ENCODE results near the gene RC3H2.
"Not testable (repeated sequence)": the region's sequence is repeated elsewhere in the genome, so short reads cannot be mapped to it uniquely, and the experiment has no call there.

Gene RC3H2

DNA sequence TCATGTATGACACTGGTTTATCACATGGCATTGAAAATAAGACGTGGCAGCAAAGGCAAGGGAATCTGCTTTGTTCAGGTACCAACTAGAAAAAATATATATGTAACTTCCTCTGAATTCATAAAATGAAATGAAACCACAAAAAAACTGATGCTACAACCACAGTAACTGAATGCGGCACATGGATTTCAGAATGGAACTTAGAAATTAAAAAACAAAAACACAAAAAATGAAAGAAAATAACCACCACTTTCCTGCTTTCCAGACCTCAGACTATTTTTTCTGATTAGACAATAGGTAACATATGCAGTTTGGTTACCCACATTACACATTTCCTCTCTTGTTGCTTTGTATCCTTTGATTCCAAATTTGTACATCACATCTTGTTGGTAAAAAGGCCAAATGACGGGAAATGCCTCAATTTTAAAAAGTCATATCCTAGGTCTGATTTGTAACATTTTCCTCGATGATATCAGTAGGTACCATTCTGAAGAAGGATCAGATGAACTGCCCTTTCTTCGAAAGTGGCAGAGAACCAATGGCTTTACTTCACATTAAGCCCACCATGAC lies 58.7 kb downstream of the RC3H2 start:
- no peak for DNase-seq (ENCODE audit: low read depth)

DNA sequence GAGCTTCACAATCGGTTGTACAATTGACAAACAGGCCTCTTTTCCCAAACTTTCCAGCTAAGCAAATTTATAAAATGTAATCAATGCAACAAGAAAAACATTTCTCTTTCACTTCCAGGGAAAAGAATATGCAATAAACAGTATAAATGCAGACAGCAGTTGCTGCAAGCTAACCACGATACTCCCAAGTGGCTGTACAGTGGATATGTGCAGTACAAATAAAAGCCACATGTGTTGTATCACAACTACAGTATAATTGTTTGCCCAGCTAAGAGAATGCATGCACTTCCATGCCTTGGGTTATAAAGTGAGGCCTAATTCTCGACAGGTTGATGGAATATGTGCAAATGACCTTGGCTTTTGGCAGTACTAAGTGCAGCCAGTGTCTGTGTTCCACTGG lies 60.0 kb downstream of the RC3H2 start:
- no peak for DNase-seq (ENCODE audit: low read depth)

DNA sequence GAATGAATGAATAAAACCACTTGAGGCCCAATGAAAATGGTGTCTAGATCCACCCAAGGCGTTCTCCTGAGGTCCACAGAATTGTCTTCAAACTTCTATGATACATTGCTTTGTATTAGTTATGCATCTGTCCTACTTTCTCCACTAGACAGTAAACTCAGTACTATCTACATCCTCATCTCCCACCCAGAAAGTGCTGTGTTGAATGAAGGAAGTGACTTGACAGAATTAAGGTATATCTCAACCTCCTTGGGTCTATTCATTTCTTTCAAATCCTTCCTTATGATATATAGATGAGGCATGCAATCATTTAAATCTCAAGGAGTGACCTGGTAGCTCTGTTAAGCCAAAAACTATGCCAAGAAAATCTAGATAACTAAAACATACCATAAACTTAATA lies 61.0 kb downstream of the RC3H2 start:
- no peak for DNase-seq (ENCODE audit: low read depth)

DNA sequence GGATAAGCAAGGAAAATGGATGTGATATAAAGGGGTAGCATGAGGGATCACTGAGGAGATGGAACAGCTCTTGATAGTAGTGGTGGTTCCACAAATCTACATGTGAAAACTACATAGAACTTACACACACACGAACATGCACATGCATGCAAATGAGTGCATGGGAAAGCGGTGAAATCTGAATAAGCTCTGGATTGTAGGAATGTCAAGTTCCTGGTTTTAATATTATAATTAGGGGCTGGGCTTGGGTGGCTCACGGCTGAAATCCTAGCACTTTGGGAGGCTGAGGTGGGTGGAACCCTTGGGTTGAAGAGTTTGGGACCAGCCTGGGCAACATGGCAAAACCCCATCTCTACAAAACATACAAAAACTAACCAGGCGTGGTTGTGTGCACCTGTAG lies 63.7 kb downstream of the RC3H2 start:
- DNase-seq (ENCODE audit: low read depth), result no peak

DNA sequence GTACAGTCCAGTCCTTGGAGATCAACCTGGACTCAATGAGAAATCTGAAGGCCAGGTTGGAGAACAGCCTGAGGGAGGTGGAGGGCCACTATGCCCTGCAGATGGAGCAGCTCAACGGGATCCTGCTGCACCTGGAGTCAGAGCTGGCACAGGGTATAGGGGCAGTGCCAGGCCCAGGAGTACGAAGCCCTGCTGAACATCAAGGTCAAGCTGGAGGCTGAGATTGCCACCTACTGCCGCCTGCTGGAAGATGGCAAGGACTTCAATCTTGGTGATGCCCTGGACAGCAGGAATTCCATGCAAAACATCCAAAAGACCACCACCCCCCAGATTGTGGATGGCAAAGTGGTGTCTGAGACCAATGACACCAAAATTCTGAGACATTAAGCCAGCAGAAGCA lies 66.7 kb downstream of the RC3H2 start:
- not testable (repeated sequence) for DNase-seq (ENCODE audit: low read depth)

DNA sequence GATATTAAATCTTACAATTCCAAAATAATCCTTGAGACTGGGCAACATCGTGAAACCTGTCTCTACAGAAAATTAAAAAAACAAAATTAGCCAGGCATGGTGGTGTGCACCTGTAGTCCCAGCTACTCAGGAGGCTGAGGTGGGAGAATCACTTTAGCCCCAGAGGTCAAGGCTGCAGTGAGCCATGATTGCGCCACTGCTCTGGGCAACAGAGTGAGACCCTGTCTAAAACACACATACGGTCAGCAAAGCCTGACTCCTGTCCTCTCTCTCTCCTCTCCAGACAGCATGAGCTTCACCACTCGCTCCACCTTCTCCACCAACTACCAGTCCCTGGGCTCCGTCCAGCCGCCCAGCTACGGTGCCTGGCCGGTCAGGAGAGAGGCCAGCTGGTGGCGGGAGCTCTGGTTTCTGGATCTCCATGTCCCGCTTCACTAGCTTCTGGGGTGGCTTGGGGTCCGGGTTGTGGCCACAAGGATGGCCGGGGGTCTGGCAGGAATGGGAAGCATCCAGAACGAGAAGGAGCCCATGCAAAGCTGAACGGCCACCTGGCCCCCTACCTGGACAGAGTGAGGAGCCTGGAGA lies 67.8 kb downstream of the RC3H2 start:
- DNase-seq (ENCODE audit: low read depth), result no peak

DNA sequence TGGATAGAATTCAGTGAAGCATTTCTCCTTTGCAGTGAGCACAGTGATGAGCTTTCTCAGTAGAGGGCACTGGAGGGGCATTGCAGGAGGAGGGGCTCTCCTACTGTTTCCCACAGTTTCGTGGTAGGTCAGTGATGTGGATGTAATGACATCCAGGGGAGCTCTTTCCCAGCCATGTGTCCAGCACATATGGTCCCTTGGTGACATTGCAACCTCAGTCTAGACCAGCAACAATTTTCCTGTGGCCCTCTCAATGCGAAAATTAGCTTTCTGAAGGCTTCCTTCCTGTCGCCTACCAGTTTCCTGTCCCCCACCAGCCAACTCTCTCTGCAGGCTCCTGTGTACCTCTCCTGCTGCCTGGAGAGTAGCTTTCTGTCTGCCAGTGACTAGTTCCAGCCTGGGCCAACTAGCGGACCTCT lies 69.8 kb downstream of the RC3H2 start:
- DNase-seq (ENCODE audit: low read depth), result no peak

DNA sequence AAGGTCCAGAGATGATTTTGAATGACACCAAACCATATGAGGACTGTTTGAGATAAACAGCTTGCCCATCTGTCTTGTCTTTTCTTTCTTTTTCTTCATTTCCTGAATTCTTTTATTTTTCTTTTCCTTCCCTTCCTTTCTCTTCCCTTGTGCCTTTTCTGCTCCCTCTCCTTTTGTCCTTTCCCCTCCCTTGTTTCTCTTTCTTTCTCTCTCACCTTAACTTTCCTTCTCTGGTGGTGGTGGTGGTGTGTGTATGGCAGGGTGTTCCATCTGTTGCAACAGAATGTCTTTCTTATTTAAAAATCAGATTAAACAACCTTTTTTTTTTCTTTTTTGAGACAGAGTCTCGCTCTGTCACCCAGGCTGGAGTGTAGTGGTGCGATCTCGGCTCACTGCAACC lies 73.0 kb downstream of the RC3H2 start:
- no peak for DNase-seq (ENCODE audit: low read depth)

DNA sequence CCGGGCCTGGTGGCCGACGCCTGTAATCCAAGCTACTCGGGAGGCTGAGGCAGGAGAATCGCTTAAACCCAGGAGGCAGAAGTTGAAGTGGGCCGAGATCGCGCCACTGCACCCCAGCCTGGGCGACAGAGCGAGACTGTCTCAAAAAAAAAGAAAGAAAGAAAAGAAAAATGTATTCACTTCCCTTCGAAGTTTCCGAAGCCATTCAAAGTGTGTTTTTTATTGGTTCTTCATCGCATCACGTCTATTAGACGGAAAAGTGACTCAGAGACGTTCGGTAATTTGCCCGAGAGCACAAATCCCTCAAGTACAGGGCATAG lies 76.2 kb downstream of the RC3H2 start:
- DNase-seq (ENCODE audit: low read depth), result not testable (repeated sequence)

DNA sequence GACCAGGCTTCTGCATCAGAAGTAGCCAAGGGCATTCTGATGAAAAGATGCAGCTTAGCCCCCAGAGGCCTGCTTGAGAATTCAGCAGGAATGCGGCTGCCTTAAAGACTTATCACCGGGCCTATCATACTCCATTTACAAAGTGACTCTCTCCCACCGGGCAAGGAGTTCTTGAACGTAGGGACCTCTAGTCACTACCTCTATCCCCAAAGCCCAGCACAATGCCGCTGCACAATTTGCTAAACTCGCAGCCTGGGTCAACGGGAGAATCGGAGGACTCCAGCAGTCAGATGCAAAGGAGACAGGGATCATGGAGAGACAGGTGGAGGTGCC lies 77.4 kb downstream of the RC3H2 start:
- no peak for DNase-seq (ENCODE audit: low read depth)

DNA sequence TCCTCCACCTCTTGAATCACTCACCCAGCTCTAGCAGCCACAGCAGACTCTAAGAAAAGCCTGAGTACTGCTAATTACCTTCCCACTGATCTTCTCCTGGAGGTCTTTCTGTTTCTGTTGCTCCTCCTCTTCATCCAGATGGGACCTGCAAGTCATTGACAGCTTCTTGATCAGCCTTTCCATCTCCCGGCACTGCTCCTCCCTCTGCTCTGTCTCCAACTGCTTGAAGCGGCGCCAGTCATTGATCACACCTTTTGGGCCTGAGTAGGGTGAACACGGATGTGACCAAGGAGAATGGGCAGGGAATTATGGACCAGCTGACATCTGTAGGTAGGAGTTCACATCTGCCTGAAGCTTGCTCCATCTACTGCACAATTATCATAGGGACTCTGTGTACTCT lies 82.2 kb downstream of the RC3H2 start:
- no peak for DNase-seq (ENCODE audit: low read depth)

DNA sequence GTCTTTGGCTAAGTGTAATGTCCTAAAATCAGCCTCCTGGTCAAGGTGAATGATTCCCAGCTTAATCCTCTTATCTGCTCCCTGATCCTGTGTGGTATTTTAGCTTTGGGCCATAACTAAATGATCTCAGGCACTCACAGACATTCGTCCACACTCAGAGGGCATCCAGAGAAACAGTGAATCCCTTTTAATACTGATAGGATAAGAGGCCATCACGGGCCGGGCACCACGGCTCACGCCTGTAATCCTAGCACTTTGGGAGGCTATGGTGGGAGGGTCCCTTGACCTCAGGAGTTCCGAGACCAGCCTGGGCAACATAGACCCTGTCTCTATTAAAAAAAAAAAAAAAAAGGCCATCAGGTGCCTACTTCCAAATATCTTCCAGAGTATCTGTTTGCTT lies 83.1 kb downstream of the RC3H2 start:
- DNase-seq (ENCODE audit: low read depth), result no peak

DNA sequence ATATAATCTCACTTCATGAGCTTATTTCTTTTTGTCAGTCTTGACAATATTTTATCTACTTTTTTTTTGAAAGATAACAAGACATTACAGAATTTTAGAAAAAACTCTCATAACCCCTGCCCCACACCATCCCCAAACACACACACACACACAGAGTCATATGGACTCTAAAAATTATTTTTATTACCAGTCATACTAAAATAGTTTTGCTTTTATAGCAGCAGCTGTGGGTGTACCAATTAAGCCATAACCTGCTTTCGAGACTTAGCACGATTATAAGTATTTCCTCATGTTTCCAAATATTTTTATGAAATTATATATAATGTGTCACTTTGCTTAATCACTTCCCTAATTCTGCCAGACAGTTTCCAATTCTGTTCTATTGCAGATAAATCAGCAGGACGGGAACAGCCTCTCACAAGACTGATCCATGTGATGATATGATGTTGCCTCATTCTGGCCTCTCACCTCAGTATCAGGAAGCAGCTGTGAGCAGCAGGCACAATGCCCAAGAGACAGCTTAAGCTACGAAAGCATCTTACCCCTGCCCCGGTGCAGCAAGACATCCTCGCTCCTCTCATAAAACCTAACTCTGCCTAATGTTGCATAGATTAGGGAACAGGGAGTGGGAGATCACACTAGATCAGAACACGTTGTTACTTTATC lies 83.7 kb downstream of the RC3H2 start:
- no peak for DNase-seq (ENCODE audit: low read depth)

DNA sequence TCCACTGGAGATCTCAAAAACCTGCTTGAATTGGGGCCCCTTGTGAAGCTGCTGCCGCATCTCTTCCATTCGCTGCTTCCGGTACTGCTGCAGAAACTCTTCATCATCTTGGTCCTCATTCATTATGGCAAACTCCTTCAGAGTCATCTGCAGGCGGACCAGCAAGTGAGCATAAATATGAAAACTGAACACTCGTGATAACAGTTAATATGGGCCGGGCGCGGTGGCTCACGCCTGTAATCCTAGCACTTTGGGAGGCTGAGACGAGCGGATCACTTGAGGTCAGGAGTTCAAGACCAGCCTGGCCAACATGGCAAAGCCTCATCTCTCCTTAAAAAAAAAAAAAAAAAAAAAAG lies 84.7 kb downstream of the RC3H2 start:
- DNase-seq (ENCODE audit: low read depth), result no peak

DNA sequence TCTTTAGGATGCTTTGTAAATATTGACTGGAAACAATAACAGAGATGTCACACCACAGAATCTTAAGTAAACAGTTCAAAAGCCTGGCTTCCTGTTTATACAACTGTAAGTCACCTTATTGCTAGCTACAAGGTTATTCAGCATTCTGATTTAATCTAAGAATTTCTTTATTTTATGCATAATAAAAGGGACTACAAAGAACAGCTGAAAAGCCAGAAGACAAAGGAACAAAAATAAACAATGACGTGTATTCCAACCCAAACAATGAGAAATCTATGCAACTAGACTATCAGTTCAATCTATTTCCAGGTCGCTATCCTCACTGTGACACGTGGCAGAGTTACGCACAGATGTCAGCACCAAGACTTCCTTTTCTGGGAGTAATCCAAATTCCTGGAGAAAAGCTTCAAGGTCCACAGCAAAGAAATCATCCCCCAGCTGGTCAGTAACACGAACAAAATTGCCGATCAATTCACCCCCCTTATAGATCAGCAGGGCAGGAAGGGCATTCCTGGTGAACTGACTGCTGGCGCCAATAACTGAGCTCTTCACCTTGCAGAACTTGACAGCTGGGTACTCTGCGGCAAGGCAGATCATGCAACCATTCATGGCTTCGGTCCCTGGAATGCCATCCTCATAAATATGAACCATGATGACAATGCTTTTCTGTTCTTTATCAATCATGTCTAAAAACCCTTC lies 85.2 kb downstream of the RC3H2 start:
- no peak for DNase-seq (ENCODE audit: low read depth)

DNA sequence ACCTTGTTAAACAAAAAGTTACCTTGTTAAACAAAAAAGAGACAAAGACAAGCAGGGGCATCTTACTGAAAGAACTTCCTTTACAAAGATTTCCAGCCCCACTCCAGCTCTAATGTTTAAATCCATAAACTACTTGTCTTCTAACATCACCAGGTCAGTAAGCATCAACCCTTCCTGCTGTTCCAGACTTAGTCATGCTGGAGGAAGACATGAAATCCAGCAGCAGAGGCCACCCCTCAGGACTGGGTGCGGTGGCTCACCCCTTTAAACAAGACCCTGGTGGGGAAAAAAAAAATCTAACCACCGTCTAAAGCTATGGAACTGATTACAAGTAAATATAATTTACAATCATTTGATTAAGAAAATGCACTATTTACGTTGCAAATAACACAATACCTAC lies 85.8 kb downstream of the RC3H2 start:
- DNase-seq (ENCODE audit: low read depth), result no peak

DNA sequence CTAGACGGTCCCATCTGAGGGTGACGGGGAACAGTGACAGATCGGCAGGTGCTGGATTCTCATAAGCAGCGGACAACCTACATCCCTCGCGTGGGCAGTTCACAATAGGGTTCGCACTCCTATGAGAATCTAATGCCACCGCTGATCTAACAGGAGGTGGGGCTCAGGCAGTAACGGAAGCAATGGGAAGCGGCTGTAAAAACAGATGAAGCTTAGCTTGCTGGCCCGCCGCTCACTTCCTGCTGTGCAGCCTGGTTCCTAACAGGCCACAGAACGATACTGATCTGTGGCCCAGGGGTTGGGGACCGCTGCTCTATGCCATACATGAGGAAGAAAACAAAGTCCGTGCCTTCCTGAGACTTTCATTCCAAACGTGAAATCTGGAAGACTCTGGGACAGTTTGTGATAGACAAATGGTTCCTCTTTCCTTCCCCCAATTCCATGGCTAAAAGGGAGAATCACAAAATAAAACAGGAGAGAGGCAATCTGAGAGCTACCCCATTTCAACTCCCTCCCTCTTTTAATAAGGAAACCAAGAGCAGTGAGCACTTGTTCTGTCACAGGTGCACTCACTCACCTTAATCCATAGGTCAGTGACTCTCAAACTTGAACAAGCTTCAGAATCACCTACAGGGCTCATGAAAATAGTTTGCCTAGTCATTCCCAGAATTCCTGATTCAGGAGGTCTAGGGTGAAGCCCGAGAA lies 88.8 kb downstream of the RC3H2 start:
- peak; percentile 33 for DNase-seq (ENCODE audit: low read depth)

DNA sequence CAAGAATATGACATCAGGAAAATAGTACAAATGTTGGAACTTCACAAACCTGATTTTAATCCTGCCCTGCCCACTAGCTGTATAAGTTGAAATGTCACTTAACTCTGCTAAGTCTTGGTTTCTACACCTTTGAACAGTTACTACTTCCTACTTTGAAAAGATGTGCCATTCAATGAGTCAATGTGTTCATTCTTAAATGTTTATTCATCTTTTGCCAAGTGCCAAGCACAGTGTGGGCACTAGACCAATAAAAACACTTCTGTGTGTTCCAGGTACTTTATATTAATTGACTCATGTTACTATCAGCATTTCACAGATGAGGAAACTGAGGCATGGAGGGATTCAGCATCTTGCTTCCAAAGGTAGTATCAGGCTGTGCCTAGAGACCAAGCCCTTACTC lies 89.6 kb downstream of the RC3H2 start:
- DNase-seq (ENCODE audit: low read depth), result no peak

DNA sequence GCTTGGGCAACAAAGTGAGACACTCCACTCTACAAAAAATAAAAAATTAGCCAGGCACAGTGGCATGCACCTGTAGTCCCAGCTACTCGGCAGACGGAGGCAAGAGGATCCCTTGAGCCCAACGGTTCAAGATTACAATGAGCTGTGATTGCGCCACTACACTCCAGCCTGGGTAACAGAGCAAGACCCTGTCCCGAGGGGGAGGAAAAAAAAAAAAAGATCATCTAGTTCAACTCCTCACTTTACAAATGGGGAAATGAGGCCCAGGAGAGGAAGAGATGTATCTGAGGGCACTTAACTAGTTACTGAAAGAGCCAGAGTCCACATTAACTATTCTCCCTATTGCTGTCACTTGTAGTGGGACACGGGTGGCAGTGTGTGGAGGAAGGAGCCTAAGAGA lies 90.6 kb downstream of the RC3H2 start:
- DNase-seq (ENCODE audit: low read depth), result no peak

DNA sequence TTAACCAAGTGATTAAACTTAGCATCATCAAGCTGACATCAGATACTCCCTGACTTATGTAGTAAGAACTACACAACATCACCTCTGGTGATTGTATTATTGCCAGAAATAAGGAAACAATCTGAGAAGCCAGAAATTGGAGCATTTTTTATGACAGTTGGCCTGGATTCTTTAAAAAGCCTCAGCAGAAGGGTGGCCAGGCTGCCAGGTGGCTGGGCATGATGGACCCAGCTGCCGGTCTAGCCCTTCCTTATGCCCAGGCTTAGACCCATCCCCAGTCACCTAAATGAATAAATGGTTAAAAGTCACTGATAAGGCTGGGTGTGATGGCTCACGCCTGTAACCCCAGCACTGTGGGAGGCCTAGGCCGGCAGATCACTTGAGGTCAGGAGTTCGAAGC lies 92.4 kb downstream of the RC3H2 start:
- DNase-seq (ENCODE audit: low read depth), result no peak

DNA sequence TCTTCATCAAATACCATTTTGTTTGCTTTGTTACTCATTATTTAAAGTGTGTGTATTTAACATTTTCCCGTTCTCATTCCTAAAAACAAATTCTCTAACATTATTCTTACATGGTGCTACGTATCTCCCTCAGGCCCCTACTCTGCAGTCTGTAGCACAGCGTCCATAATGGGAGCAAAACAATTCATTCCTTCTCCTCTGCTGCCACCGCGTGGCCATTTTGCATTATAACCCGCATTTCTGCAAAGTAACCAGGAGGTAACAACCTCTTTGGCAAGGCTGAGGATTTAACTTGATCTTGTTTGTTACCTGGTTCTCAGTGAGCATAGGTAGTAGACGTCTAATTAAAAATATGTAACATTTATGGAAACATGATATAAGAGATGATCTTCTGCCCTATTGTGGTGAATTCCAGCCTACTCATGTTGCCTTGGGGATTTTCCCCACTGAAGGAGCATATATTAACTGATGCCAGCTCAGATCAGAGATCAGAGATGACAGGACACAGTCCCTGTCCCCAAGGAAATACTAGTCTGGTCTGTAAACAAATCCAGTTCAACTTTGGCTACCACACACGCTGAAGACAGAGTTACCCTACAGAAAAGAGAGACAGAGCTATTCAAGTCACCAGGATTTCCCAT lies 94.7 kb downstream of the RC3H2 start:
- DNase-seq (ENCODE audit: low read depth), result peak; percentile 57

DNA sequence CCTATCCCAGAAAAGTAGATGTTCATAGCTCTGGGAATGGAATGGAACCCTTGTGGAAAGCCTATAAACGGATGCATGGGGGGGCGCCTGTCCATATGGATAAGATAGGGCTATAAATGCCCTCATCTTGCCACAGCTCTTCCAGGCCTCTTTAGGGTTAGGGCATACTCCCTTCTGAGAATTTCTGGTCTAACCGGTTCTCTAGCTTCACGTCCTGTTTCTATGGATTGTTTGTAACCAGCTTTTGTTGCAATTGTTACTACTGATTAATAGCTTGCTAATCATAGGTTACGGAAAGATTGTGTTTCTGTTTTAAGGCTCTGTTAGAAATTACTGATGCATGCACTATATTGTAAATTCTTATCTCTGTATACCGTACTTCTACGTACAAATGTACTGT lies 95.9 kb downstream of the RC3H2 start:
- not testable (repeated sequence) for DNase-seq (ENCODE audit: low read depth)

DNA sequence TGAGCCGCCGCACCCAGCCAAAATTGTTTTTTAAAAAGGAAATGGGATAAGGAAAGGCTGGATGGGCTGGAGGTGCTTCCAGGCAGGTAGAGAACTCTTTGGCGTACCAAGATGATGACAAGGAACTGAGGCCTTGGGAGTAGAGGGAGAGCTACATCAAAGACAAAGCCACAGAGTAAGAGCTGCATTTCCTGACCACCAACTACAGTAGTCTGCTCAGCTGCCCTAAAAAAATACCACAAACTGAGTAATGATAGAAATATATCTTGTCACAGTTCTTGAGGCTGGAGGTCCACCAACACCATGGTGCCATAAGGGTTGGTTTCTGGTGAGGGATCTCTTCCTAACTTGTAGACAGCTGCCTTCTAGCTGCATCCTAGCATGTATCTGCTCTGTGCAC lies 97.0 kb downstream of the RC3H2 start:
- DNase-seq (ENCODE audit: low read depth), result no peak
